ENCODE measurements around the gene KIF22. TPM values are rescaled to one million over a fixed set of nuclear protein-coding genes. Genes with fewer than 3 reads are reported as not detected.

The KIF22 gene
- total and polyA plus RNA-seq, 7 experiments from 2014 or later: 36.9 to 141 (median 81.3) TPM

GRCh38 chr16:29761882-29762281 lies 28.7 kb upstream of the KIF22 start:
- ChIA-PET POLR2A (interaction anchor here (0.7 kb wide), 2 partner anchors 19 to 23 kb away, joined by 3 to 5 read pairs; no protein-coding TSS in a partner anchor), CTCF (interaction anchor here (0.6 kb wide), 1 partner anchor 15 kb away, joined by 3 read pairs; no protein-coding TSS in a partner anchor)
- H3K4me1 ChIP-seq (ENCODE audit: control insufficient read depth in 2 of 2, insufficient read depth in 2 of 2, low read length in 2 of 2): peaks cover 0 to 15% of the 10 kb centered on the region in 2 donors
- ATAC-seq (no peak), DNase-seq (no peak)
- H3K36me3 Mint-ChIP-seq: no peaks in the 10 kb centered on the region
- peaks cover 0 to 3% (median 0%) of the 10 kb centered on the region in 11 donors for H3K9me3 Mint-ChIP-seq
- H3K27ac Mint-ChIP-seq: peak overlapping the region in 3 of 9 donors; percentile 33 to 73 (median 41)
- H3K4me3 Mint-ChIP-seq: no peak overlapping the region
- no peak overlapping the region for H3K27ac ChIP-seq (ENCODE audit: low read depth, low read length)
- intact Hi-C loops (cut with micrococcal nuclease): no loop called here
- no peaks in the 10 kb centered on the region for H3K9me3 ChIP-seq (ENCODE audit: control insufficient read depth in 2 of 3, low read length in 3 of 3)
- no peaks in the 10 kb centered on the region for H3K27me3 ChIP-seq (ENCODE audit: control insufficient read depth in 2 of 2, insufficient read depth in 2 of 2, low read length in 2 of 2)
- H3K27me3 Mint-ChIP-seq: peaks cover 0 to 8% (median 0%) of the 10 kb centered on the region in 5 donors
- peaks cover 7 to 41% (median 34%) of the 10 kb centered on the region in 7 donors for H3K4me1 Mint-ChIP-seq
- no peaks in the 10 kb centered on the region for H3K36me3 ChIP-seq (ENCODE audit: control insufficient read depth in 2 of 3, insufficient read depth in 3 of 3, low read length in 3 of 3)
- no peak overlapping the region for H3K4me3 ChIP-seq (ENCODE audit: low read length)

DNA sequence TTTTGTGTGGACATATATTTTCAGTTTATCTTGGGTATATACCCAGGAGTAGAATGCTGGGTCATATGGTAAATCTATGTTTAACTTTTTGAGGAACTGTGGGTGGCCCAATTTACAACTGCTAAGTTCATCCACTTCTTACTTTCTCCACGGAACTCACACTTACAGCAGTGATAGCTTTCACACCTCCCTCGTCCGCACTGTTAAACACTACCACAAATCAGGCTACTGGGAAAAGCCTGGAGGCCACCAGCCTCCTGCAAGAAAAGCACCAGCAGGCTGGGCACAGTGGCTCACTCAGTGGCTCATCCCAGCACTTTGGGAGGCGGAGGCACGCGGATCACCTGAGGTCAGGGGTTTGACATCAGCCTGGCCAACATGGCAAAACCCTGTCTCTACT lies 27.2 kb upstream of the KIF22 start:
- no peak overlapping the region for H3K27ac ChIP-seq (ENCODE audit: low read depth, low read length)
- H3K4me3 Mint-ChIP-seq: peak overlapping the region in 1 of 10 donors; percentile 12
- CTCF ChIA-PET: interaction anchor here (0.5 kb wide), 1 partner anchor 58 kb away, joined by 3 read pairs; no protein-coding TSS in a partner anchor
- peak overlapping the region in 8 of 9 donors; percentile 17 to 77 (median 50) for H3K27ac Mint-ChIP-seq
- POLR2A ChIA-PET: no interaction called here
- H3K27me3 ChIP-seq (ENCODE audit: control insufficient read depth in 2 of 2, insufficient read depth in 2 of 2, low read length in 2 of 2): no peaks in the 10 kb centered on the region
- peaks cover 7 to 35% (median 26%) of the 10 kb centered on the region in 7 donors for H3K4me1 Mint-ChIP-seq
- peaks cover 0 to under 1% of the 10 kb centered on the region in 2 donors for H3K4me1 ChIP-seq (ENCODE audit: control insufficient read depth in 2 of 2, insufficient read depth in 2 of 2, low read length in 2 of 2)
- no peaks in the 10 kb centered on the region for H3K9me3 ChIP-seq (ENCODE audit: control insufficient read depth in 2 of 3, low read length in 3 of 3)
- ATAC-seq (no peak), DNase-seq (no peak)
- intact Hi-C loops (cut with micrococcal nuclease): no loop called here
- H3K36me3 Mint-ChIP-seq: no peaks in the 10 kb centered on the region
- H3K27me3 Mint-ChIP-seq: peaks cover 0 to 8% (median 0%) of the 10 kb centered on the region in 5 donors
- H3K36me3 ChIP-seq (ENCODE audit: control insufficient read depth in 2 of 3, insufficient read depth in 3 of 3, low read length in 3 of 3): no peaks in the 10 kb centered on the region
- no peak overlapping the region for H3K4me3 ChIP-seq (ENCODE audit: low read length)
- peaks cover 0 to 3% (median 0%) of the 10 kb centered on the region in 11 donors for H3K9me3 Mint-ChIP-seq

DNA sequence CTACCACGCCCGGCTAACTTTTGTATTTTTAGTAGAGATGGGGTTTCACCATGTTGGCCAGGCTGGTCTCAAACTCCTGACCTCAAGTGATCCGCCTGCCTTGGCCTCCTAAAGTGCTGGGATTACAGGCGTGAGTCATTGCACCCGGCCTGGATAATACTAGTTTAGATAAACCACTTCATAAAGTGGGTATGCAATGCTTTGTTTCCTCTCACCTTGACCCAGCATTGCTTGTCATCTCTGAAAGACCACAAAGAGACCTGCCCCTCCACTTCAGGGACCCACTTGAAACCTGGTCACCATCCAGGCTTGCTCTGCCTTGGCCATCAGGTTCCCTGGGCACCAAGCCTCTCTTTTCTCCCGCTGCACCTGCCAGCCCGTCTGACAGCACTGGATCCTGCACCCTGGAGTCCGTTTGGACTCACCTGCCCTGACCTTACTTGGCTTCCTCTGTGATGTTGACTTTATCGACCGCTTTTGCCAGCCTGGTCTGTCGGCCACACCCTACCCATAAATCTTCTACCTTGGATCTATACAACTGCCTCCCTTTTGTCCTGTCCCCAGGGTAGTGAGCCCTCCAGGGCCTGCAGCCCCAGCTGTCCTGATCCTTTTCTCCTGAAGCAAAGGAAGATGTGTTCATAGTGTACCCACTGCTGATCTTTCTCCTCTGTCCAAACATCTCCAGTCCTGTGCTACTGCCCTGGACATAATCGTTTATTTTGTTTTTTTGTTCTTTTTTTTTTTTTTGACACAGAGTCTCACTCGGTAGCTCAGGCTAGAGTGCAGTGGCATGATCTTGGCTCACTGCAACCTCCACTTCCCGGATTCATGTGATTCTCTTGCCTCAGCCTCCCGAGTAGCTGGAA lies 25.2 kb upstream of the KIF22 start:
- Histone ChIP-seq H3K27me3 (ENCODE audit: control insufficient read depth in 2 of 2, insufficient read depth in 2 of 2, low read length in 2 of 2) (no peaks in the 10 kb centered on the region), H3K4me3 (ENCODE audit: low read length) (no peak overlapping the region), H3K4me1 (ENCODE audit: control insufficient read depth in 2 of 2, insufficient read depth in 2 of 2, low read length in 2 of 2) (no peaks in the 10 kb centered on the region), H3K36me3 (ENCODE audit: control insufficient read depth in 2 of 3, insufficient read depth in 3 of 3, low read length in 3 of 3) (no peaks in the 10 kb centered on the region), H3K27ac (ENCODE audit: low read depth, low read length) (no peak overlapping the region), H3K9me3 (ENCODE audit: control insufficient read depth in 2 of 3, low read length in 3 of 3) (no peaks in the 10 kb centered on the region)
- ATAC-seq (no peak), DNase-seq (no peak)
- H3K27ac Mint-ChIP-seq: peak overlapping the region in 6 of 9 donors; percentile 1 to 82 (median 72)
- H3K4me3 Mint-ChIP-seq: peak overlapping the region in 2 of 10 donors; percentile 38 to 49
- ChIA-PET POLR2A (interaction anchor here (0.6 to 1.3 kb wide), 5 partner anchors 7 to 24 kb away, joined by 4 to 6 read pairs (median 5); no protein-coding TSS in a partner anchor), CTCF (no interaction called here)
- peaks cover 0 to 8% (median 0%) of the 10 kb centered on the region in 5 donors for H3K27me3 Mint-ChIP-seq
- intact Hi-C loops (cut with micrococcal nuclease): no loop called here
- no peaks in the 10 kb centered on the region for H3K36me3 Mint-ChIP-seq
- peaks cover 0 to 2% (median 0%) of the 10 kb centered on the region in 11 donors for H3K9me3 Mint-ChIP-seq
- peaks cover 7 to 30% (median 23%) of the 10 kb centered on the region in 7 donors for H3K4me1 Mint-ChIP-seq

DNA sequence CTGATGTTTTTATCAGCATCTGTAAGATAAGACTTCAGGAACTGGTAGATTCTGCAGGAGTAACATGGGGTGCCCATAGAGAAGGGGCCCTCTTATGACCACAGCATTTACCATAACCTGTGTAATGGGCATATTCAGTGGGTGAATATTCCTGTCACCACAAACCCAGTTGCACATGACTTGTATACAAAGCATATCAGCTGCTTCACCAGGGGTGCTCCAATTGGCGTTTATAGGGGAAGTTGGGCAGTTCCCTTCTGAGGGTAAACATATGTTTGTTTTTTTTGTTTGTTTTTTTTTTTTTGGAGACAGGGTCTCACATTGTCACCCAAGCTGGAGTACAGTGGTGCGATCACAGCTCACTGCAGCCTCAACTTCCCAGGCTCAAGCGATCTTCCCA lies 24.0 kb upstream of the KIF22 start:
- Mint-ChIP-seq H3K36me3 (no peaks in the 10 kb centered on the region), H3K4me1 (peaks cover 7 to 27% (median 21%) of the 10 kb centered on the region in 7 donors), H3K9me3 (peaks cover 0 to 2% (median 0%) of the 10 kb centered on the region in 11 donors), H3K27me3 (peaks cover 0 to 3% (median 0%) of the 10 kb centered on the region in 5 donors), H3K27ac (peak overlapping the region in 1 of 9 donors; percentile 30), H3K4me3 (no peak overlapping the region)
- H3K4me3 ChIP-seq (ENCODE audit: low read length): no peak overlapping the region
- H3K4me1 ChIP-seq (ENCODE audit: control insufficient read depth in 2 of 2, insufficient read depth in 2 of 2, low read length in 2 of 2): no peaks in the 10 kb centered on the region
- no peaks in the 10 kb centered on the region for H3K36me3 ChIP-seq (ENCODE audit: control insufficient read depth in 2 of 3, insufficient read depth in 3 of 3, low read length in 3 of 3)
- no peaks in the 10 kb centered on the region for H3K9me3 ChIP-seq (ENCODE audit: control insufficient read depth in 2 of 3, low read length in 3 of 3)
- ChIA-PET CTCF (interaction anchor here (1.0 kb wide), 1 partner anchor 19 kb away, joined by 3 read pairs; no protein-coding TSS in a partner anchor), POLR2A (interaction anchor here (2.2 kb wide), 1 partner anchor 24 kb away, joined by 10 read pairs; the partner anchor contains the start of gene KIF22)
- no peak for ATAC-seq
- H3K27ac ChIP-seq (ENCODE audit: low read depth, low read length): no peak overlapping the region
- intact Hi-C loops (cut with micrococcal nuclease): no loop called here
- DNase-seq: no peak
- no peaks in the 10 kb centered on the region for H3K27me3 ChIP-seq (ENCODE audit: control insufficient read depth in 2 of 2, insufficient read depth in 2 of 2, low read length in 2 of 2)

DNA sequence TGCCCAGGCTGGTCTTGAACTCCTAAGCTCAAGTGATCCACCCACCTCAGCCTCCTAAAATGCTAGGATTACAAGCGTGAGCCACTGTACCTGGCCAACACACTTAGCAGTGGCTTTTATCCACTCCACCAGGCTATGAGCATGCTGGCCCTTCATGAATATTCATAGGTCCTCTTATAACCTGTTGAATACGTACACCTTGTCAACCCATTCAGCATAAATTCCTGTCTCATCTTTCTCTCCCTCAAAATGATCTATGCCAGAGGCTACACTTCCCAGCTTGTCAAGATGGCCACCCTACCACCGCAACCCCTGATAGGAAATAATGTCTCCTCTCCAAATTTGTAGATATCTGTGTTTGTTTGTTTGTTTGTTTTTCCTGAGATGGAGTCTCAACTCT lies 23.5 kb upstream of the KIF22 start:
- Histone ChIP-seq H3K36me3 (ENCODE audit: control insufficient read depth in 2 of 3, insufficient read depth in 3 of 3, low read length in 3 of 3) (no peaks in the 10 kb centered on the region), H3K4me3 (ENCODE audit: low read length) (no peak overlapping the region), H3K27ac (ENCODE audit: low read depth, low read length) (no peak overlapping the region), H3K9me3 (ENCODE audit: control insufficient read depth in 2 of 3, low read length in 3 of 3) (no peaks in the 10 kb centered on the region), H3K4me1 (ENCODE audit: control insufficient read depth in 2 of 2, insufficient read depth in 2 of 2, low read length in 2 of 2) (no peaks in the 10 kb centered on the region), H3K27me3 (ENCODE audit: control insufficient read depth in 2 of 2, insufficient read depth in 2 of 2, low read length in 2 of 2) (no peaks in the 10 kb centered on the region)
- Mint-ChIP-seq H3K27ac (peak overlapping the region in 3 of 9 donors; percentile 4 to 37 (median 8)), H3K9me3 (peaks cover 0 to 2% (median 0%) of the 10 kb centered on the region in 11 donors), H3K4me3 (no peak overlapping the region), H3K27me3 (peaks cover 0 to 3% (median 0%) of the 10 kb centered on the region in 5 donors), H3K4me1 (peaks cover 5 to 27% (median 21%) of the 10 kb centered on the region in 7 donors), H3K36me3 (no peaks in the 10 kb centered on the region)
- intact Hi-C loops (cut with micrococcal nuclease): no loop called here
- ATAC-seq (no peak), DNase-seq (no peak)
- ChIA-PET POLR2A (interaction anchor here (2.2 kb wide), 1 partner anchor 23 kb away, joined by 10 read pairs; the partner anchor contains the start of gene KIF22), CTCF (interaction anchor here (1.0 kb wide), 1 partner anchor 18 kb away, joined by 3 read pairs; no protein-coding TSS in a partner anchor)

GRCh38 chr16:29769507-29769906 lies 21.0 kb upstream of the KIF22 start:
- Histone ChIP-seq H3K27ac (ENCODE audit: low read depth, low read length) (no peak overlapping the region), H3K9me3 (ENCODE audit: control insufficient read depth in 2 of 3, low read length in 3 of 3) (no peaks in the 10 kb centered on the region), H3K36me3 (ENCODE audit: control insufficient read depth in 2 of 3, insufficient read depth in 3 of 3, low read length in 3 of 3) (no peaks in the 10 kb centered on the region), H3K27me3 (ENCODE audit: control insufficient read depth in 2 of 2, insufficient read depth in 2 of 2, low read length in 2 of 2) (no peaks in the 10 kb centered on the region), H3K4me3 (ENCODE audit: low read length) (no peak overlapping the region), H3K4me1 (ENCODE audit: control insufficient read depth in 2 of 2, insufficient read depth in 2 of 2, low read length in 2 of 2) (no peaks in the 10 kb centered on the region)
- ChIA-PET POLR2A (interaction anchor here (0.6 to 1.7 kb wide), 6 partner anchors 11 to 33 kb away, joined by 3 to 5 read pairs (median 4); no protein-coding TSS in a partner anchor), CTCF (interaction anchor here (0.9 to 1.0 kb wide), 2 partner anchors 12 to 20 kb away, joined by 3 to 4 read pairs; no protein-coding TSS in a partner anchor)
- Mint-ChIP-seq H3K36me3 (no peaks in the 10 kb centered on the region), H3K4me1 (peaks cover 12 to 27% (median 22%) of the 10 kb centered on the region in 7 donors), H3K9me3 (peaks cover 0 to 3% (median 0%) of the 10 kb centered on the region in 11 donors), H3K27me3 (no peaks in the 10 kb centered on the region), H3K4me3 (no peak overlapping the region), H3K27ac (peak overlapping the region in 1 of 9 donors; percentile 60)
- DNase-seq: no peak
- ATAC-seq: no peak
- intact Hi-C loops (cut with micrococcal nuclease): no loop called here
